Measurements from ENCODE around the gene CACFD1.

DNA sequence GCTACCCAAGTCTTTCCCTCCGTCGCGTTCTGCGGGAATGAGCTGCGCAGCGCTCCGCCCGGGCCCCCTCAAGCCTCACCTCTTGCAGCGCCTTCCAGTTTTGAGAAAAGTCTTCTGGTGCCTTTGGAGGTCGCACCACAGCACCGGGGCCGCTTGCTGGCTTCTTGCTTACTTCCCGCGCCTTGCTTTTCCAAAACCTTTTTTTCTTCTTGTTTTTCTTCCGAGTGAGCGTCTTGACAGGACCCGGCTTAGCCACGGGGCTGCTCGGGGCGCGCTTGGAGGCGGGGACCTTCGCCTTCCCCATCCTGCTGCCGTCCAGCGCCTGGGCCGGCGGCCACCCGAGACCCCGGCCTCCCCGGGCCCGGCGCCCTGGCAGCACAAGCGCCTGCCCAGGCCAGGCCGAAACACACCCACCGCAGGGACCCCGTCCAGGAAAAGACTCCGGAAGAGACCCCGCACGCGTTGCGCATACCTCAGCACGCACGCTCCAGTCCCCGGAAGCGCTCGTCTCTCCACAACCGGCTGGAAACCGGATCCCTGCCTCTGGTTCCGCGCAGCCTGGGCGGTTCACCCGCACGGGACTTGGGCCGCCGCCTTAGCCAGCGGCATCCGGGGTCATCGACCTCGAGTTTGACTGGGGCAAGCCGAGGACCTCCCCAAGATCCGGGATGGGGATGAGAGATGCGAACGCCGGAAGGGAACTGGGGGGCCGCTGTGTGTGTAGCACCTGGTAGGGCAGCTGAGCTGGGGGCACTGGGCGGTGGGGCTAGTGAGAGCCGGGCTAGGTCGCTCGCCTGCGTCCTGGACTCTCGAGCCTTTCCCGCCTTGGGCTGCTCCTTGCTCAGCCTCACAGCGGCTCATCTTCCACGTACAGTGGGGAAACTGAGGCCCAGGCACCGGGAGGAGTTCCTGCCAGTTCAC is 42.0 kb upstream of the CACFD1 start, which contains the start of gene REXO4:
- TF ChIP-seq, protein P1, sequence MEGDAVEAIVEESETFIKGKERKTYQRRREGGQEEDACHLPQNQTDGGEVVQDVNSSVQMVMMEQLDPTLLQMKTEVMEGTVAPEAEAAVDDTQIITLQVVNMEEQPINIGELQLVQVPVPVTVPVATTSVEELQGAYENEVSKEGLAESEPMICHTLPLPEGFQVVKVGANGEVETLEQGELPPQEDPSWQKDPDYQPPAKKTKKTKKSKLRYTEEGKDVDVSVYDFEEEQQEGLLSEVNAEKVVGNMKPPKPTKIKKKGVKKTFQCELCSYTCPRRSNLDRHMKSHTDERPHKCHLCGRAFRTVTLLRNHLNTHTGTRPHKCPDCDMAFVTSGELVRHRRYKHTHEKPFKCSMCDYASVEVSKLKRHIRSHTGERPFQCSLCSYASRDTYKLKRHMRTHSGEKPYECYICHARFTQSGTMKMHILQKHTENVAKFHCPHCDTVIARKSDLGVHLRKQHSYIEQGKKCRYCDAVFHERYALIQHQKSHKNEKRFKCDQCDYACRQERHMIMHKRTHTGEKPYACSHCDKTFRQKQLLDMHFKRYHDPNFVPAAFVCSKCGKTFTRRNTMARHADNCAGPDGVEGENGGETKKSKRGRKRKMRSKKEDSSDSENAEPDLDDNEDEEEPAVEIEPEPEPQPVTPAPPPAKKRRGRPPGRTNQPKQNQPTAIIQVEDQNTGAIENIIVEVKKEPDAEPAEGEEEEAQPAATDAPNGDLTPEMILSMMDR (IDR thresholded peaks at IDR 0.05; ENCODE audit: low read depth, low read length, poor library complexity, severe bottlenecking), result no peak
- TF ChIP-seq EZH2phosphoT487 (IDR thresholded peaks at IDR 0.05; ENCODE audit: borderline replicate concordance, low read length), result no peak

All from DOHH2 (cell line).